ENCODE results near the gene STK10. TPM values are rescaled to one million over a fixed set of nuclear protein-coding genes. Genes with fewer than 3 reads are reported as not detected.

Gene STK10
- total and polyA plus RNA-seq, 2 donors (not counting 1 experiment from before 2014, with no cell fraction given), result 97.9 to 253 TPM

DNA sequence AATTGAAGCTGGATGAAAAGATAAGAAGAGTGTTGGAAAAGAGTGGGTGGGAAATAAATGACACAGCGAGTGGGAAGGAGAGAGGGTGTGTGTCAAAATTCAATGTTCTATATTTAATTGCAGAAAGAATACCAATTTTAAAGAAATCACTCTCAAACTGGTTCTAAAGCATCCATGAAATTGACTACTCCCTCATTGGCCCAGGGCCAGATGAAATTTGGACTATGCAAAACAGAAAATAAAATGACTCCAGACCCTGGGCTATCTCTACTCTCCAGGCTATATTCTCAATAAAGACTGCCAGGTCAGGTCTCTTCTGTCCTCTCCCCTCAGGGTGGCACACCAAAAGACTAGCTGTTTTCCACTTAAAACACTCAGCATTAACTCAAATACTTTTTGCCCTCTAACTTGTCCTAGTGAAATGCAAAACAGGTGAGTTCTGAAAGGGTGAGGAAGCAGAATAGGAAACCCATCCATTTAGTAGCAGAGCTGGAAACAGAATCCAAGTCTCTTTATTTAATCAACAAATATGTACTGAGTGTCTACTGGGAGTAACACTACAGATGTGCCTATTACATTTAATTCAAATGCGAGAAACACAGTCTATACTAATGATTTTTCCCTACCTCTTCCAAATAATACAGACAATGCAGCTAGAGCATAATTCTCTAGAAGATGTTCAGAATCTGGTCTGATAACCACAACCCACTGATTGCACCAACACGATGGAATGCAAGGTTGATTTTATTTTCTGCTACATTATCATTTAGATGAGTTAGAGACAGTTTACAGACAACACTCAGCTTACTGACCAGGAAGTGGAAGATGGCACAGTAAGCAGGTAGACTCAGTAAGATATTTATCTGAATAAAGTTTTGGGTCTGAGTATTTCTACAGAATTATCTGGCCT is 48.1 kb upstream of the STK10 start:
- no CpG with 5 or more reads among the region's 3 CpGs for WGBS (ENCODE audit: insufficient coverage)
- intact Hi-C loops (cut with micrococcal nuclease), result no loop called here

More for the DNA sequence above, 48.1 kb upstream of the STK10 start:
- peaks cover 4% of the 10 kb centered on the region for H3K79me2 ChIP-seq (ENCODE audit: control insufficient read depth, insufficient read depth, low read length)
- H3K9ac ChIP-seq (ENCODE audit: low read length), result no peak overlapping the region
- ATAC-seq (ENCODE audit: low read depth) (no peak), DNase-seq (no peak)
- no peaks in the 10 kb centered on the region for H3K9me3 ChIP-seq (ENCODE audit: control extremely low read depth in 1 of 3, control insufficient read depth in 2 of 3, insufficient read depth in 1 of 3, low read length in 2 of 3)
- H3K36me3 ChIP-seq (replicated peaks in 1 of 2; ENCODE audit: control extremely low read depth in 1 of 2, control insufficient read depth in 1 of 2, extremely low read depth in 1 of 2, insufficient read depth in 2 of 2, low read length in 1 of 2), result peaks cover 0 to 15% of the 10 kb centered on the region in 2 experiments
- TF ChIP-seq EZH2 (IDR thresholded peaks at IDR 0.05; ENCODE audit: borderline replicate concordance, insufficient read depth, low read depth, low read length, poor library complexity, severe bottlenecking), result no peak
- TF ChIP-seq, protein P1, sequence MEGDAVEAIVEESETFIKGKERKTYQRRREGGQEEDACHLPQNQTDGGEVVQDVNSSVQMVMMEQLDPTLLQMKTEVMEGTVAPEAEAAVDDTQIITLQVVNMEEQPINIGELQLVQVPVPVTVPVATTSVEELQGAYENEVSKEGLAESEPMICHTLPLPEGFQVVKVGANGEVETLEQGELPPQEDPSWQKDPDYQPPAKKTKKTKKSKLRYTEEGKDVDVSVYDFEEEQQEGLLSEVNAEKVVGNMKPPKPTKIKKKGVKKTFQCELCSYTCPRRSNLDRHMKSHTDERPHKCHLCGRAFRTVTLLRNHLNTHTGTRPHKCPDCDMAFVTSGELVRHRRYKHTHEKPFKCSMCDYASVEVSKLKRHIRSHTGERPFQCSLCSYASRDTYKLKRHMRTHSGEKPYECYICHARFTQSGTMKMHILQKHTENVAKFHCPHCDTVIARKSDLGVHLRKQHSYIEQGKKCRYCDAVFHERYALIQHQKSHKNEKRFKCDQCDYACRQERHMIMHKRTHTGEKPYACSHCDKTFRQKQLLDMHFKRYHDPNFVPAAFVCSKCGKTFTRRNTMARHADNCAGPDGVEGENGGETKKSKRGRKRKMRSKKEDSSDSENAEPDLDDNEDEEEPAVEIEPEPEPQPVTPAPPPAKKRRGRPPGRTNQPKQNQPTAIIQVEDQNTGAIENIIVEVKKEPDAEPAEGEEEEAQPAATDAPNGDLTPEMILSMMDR (IDR thresholded peaks at IDR 0.05), result no peak
- H3K27ac Mint-ChIP-seq, result no peak overlapping the region
- no peak overlapping the region for H3K4me3 ChIP-seq (ENCODE audit: control extremely low read depth in 1 of 5, extremely low read depth in 1 of 5, insufficient read depth in 1 of 5, low read depth in 2 of 5, low read length in 4 of 5)
- H3K4me1 Mint-ChIP-seq, result peaks cover 17% of the 10 kb centered on the region
- peaks cover 0 to 7% of the 10 kb centered on the region in 2 donors for H3K4me1 ChIP-seq (ENCODE audit: control insufficient read depth in 2 of 2, insufficient read depth in 2 of 2, low read length in 2 of 2)
- no peak overlapping the region for H3K27ac ChIP-seq (ENCODE audit: low read length in 2 of 2)
- POLR2A ChIA-PET, result no interaction called here
- H3K27me3 Mint-ChIP-seq, result no peaks in the 10 kb centered on the region
- H3K9me3 Mint-ChIP-seq (ENCODE audit: insufficient read depth), result no peaks in the 10 kb centered on the region
- CTCF ChIA-PET, result interaction anchor here (0.6 kb wide), 1 partner anchor 26 kb away, joined by 3 read pairs; no protein-coding TSS in a partner anchor
- H3K4me3 Mint-ChIP-seq, result no peak overlapping the region
- H2AFZ ChIP-seq (ENCODE audit: insufficient read depth, low read depth, low read length, poor library complexity, severe bottlenecking), result no peak overlapping the region
- no peak overlapping the region for H3K4me2 ChIP-seq (replicated peaks; ENCODE audit: low read depth, low read length, poor library complexity, severe bottlenecking)
- peaks cover 6% of the 10 kb centered on the region for H4K20me1 ChIP-seq (ENCODE audit: control insufficient read depth, insufficient read depth, low read length, poor library complexity, severe bottlenecking)
- H3K27me3 ChIP-seq (replicated peaks in 1 of 4; ENCODE audit: control extremely low read depth in 1 of 4, control insufficient read depth in 3 of 4, insufficient read depth in 4 of 4, low read length in 3 of 4), result no peaks in the 10 kb centered on the region
